ENCODE results near the gene DDX24. TPM values are rescaled to one million over a fixed set of nuclear protein-coding genes. Genes with fewer than 3 reads are reported as not detected.
A peak's percentile ranks its signal among the peaks of the same experiment; 100 is the strongest.

DDX24 gene
- total and polyA plus RNA-seq, 9 of the 15 experiments (the other 6 are each of a cell fraction or from before 2014, with no cell fraction given) = 82.4 to 175 (median 122) TPM

DNA sequence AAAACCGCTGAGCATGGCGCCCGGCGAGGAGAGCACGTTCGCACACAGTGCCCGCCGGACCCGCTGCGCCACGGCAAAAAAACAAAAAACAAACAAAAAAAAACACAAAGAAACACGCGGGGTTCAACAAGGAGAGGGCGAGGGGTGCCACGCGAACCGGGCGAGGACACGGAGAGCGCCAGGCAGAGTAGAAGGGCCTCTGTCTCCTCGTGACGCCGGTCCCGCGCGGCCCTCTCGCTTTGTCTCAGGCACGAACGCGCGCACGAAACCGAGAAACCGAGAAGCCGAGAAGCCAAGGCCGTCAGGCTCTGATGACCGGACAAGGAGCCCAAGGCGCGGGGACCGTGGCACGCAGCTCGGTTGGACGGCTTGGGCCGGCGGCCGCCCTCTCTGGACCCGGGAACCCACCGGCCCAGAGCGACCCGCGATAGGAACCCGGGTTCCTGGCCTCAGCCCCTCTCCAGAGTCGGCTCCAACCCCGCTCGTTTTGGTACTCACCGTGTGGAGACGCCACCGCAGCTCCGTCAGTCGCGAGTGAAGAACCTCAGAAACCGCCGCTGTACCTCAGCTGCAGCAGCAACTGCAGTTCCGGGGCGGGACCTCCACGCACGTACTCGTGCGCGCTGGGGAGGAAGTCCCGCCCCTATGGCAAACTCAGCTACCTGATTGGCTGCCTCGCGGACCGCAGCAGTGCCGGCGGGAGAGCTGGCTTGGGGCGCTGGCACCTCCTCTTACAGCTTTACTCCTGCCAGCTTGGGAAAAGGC lies at the start of gene DDX24, which contains the start of gene IFI27L1 (continued):
- TF ChIP-seq, protein P1, sequence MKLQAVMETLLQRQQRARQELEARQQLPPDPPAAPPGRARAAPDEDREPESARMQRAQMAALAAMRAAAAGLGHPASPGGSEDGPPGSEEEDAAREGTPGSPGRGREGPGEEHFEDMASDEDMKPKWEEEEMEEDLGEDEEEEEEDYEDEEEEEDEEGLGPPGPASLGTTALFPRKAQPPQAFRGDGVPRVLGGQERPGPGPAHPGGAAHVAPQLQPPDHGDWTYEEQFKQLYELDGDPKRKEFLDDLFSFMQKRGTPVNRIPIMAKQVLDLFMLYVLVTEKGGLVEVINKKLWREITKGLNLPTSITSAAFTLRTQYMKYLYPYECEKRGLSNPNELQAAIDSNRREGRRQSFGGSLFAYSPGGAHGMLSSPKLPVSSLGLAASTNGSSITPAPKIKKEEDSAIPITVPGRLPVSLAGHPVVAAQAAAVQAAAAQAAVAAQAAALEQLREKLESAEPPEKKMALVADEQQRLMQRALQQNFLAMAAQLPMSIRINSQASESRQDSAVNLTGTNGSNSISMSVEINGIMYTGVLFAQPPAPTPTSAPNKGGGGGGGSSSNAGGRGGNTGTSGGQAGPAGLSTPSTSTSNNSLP (IDR thresholded peaks at IDR 0.05; ENCODE audit: borderline replicate concordance, low read depth, low read length) = no peak
- TF ChIP-seq ZNF57 (CRISPR knock-in tag; IDR thresholded peaks at IDR 0.05) (no peak), PHF21A (IDR thresholded peaks at IDR 0.05; ENCODE audit: borderline replicate concordance, low read depth) (no peak), STAG1 (CRISPR knock-in tag; IDR thresholded peaks at IDR 0.05; ENCODE audit: borderline replicate concordance) (no peak), RFX1 (IDR thresholded peaks at IDR 0.05) (no peak), PHF20 (IDR thresholded peaks at IDR 0.05; ENCODE audit: partially characterized antibody) (no peak), CXXC5 (CRISPR knock-in tag; IDR thresholded peaks at IDR 0.05) (peak; percentile 91), ELF4 (CRISPR knock-in tag; IDR thresholded peaks at IDR 0.05) (no peak), ETV6 (IDR thresholded peaks at IDR 0.05; ENCODE audit: borderline replicate concordance in 1 of 2, low read depth in 2 of 2, low read length in 1 of 2) (no peak), ETV6 (CRISPR knock-in tag; IDR thresholded peaks at IDR 0.05; ENCODE audit: borderline replicate concordance) (no peak)
- TF ChIP-seq, protein P2, sequence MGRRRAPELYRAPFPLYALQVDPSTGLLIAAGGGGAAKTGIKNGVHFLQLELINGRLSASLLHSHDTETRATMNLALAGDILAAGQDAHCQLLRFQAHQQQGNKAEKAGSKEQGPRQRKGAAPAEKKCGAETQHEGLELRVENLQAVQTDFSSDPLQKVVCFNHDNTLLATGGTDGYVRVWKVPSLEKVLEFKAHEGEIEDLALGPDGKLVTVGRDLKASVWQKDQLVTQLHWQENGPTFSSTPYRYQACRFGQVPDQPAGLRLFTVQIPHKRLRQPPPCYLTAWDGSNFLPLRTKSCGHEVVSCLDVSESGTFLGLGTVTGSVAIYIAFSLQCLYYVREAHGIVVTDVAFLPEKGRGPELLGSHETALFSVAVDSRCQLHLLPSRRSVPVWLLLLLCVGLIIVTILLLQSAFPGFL (CRISPR knock-in tag; IDR thresholded peaks at IDR 0.05) = no peak
- TF ChIP-seq, protein P3, sequence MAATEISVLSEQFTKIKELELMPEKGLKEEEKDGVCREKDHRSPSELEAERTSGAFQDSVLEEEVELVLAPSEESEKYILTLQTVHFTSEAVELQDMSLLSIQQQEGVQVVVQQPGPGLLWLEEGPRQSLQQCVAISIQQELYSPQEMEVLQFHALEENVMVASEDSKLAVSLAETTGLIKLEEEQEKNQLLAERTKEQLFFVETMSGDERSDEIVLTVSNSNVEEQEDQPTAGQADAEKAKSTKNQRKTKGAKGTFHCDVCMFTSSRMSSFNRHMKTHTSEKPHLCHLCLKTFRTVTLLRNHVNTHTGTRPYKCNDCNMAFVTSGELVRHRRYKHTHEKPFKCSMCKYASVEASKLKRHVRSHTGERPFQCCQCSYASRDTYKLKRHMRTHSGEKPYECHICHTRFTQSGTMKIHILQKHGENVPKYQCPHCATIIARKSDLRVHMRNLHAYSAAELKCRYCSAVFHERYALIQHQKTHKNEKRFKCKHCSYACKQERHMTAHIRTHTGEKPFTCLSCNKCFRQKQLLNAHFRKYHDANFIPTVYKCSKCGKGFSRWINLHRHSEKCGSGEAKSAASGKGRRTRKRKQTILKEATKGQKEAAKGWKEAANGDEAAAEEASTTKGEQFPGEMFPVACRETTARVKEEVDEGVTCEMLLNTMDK (IDR thresholded peaks at IDR 0.05; ENCODE audit: borderline replicate concordance, insufficient read depth, low read depth, low read length, poor library complexity, severe bottlenecking) = no peak
- TF ChIP-seq, protein P4, sequence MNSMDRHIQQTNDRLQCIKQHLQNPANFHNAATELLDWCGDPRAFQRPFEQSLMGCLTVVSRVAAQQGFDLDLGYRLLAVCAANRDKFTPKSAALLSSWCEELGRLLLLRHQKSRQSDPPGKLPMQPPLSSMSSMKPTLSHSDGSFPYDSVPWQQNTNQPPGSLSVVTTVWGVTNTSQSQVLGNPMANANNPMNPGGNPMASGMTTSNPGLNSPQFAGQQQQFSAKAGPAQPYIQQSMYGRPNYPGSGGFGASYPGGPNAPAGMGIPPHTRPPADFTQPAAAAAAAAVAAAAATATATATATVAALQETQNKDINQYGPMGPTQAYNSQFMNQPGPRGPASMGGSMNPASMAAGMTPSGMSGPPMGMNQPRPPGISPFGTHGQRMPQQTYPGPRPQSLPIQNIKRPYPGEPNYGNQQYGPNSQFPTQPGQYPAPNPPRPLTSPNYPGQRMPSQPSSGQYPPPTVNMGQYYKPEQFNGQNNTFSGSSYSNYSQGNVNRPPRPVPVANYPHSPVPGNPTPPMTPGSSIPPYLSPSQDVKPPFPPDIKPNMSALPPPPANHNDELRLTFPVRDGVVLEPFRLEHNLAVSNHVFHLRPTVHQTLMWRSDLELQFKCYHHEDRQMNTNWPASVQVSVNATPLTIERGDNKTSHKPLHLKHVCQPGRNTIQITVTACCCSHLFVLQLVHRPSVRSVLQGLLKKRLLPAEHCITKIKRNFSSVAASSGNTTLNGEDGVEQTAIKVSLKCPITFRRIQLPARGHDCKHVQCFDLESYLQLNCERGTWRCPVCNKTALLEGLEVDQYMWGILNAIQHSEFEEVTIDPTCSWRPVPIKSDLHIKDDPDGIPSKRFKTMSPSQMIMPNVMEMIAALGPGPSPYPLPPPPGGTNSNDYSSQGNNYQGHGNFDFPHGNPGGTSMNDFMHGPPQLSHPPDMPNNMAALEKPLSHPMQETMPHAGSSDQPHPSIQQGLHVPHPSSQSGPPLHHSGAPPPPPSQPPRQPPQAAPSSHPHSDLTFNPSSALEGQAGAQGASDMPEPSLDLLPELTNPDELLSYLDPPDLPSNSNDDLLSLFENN (IDR thresholded peaks at IDR 0.05; ENCODE audit: low read depth in 2 of 2, low read length in 2 of 2) = no peak
- TF ChIP-seq, protein P5, sequence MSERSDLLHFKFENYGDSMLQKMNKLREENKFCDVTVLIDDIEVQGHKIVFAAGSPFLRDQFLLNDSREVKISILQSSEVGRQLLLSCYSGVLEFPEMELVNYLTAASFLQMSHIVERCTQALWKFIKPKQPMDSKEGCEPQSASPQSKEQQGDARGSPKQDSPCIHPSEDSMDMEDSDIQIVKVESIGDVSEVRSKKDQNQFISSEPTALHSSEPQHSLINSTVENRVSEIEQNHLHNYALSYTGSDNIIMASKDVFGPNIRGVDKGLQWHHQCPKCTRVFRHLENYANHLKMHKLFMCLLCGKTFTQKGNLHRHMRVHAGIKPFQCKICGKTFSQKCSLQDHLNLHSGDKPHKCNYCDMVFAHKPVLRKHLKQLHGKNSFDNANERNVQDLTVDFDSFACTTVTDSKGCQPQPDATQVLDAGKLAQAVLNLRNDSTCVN (CRISPR knock-in tag; IDR thresholded peaks at IDR 0.05) = no peak
